ENCODE measurements around the gene ANKRD6.

Gene ANKRD6

GRCh38 chr6:89530982-89531381, 98.0 kb downstream of the ANKRD6 start:
- H3K27ac ChIP-seq (ENCODE audit: low read depth, low read length) = no peak overlapping the region
- H2BK5ac ChIP-seq (ENCODE audit: low read length) = no peak overlapping the region
- H3K79me1 ChIP-seq (ENCODE audit: low read length) = peaks cover 3% of the 10 kb centered on the region
- H3K4me1 ChIP-seq (ENCODE audit: control insufficient read depth, low read depth, low read length) = no peaks in the 10 kb centered on the region
- no peak overlapping the region for H3K4me2 ChIP-seq (ENCODE audit: low read length)
- no peak overlapping the region for H3K9ac ChIP-seq (ENCODE audit: low read length)
- H2BK120ac ChIP-seq (ENCODE audit: low read depth, low read length) = no peak overlapping the region
- no peak for DNase-seq
- H3K27me3 ChIP-seq (ENCODE audit: insufficient read depth, low read length, poor library complexity) = no peaks in the 10 kb centered on the region
- H2BK15ac ChIP-seq (replicated peaks; ENCODE audit: low read depth) = no peak overlapping the region
- no peak overlapping the region for H3K18ac ChIP-seq (ENCODE audit: low read length)
- H3K79me2 ChIP-seq (ENCODE audit: control insufficient read depth, insufficient read depth, low read length) = no peaks in the 10 kb centered on the region
- no peaks in the 10 kb centered on the region for H3K36me3 ChIP-seq (ENCODE audit: control insufficient read depth, insufficient read depth, low read length)
- no peak overlapping the region for H3K4ac ChIP-seq (ENCODE audit: low read depth, low read length)
- no peak overlapping the region for H2AK5ac ChIP-seq (ENCODE audit: low read length)
- no peak overlapping the region for H3K4me3 ChIP-seq (ENCODE audit: low read length)
- no peak overlapping the region for H3K23ac ChIP-seq (ENCODE audit: low read length)
- no CpG with 5 or more reads among the region's 11 CpGs for WGBS (ENCODE audit: extremely low coverage, insufficient coverage, low lambda C conversion rate)
- no peak overlapping the region for H4K5ac ChIP-seq (ENCODE audit: low read length)
- no peak overlapping the region for H4K8ac ChIP-seq (ENCODE audit: low read depth, low read length)
- H3K56ac ChIP-seq (ENCODE audit: low read length) = no peak overlapping the region

DNA sequence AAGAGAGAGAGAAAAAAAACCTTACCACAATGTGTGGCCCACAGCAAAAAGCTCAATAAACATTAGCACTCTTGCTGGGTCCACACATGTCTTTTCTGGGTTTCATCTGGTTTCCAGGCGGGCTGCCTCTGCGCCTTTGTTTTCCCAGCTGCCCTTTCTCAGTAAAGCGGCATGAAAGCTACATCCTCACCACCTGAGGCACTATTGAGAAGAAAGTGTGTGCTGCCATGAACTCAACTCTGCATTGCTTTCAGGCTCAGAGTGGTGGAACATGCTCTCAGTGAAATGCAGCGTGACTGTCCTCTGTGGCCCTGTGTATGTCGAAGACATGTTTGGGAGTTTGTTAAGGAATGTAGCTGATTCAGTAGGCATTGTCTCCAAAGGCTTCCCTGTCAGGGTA, 103.3 kb downstream of the ANKRD6 start:
- peak; percentile 77 for DNase-seq
- H3K36me3 ChIP-seq (ENCODE audit: control insufficient read depth, insufficient read depth, low read length) = no peaks in the 10 kb centered on the region
- H3K79me2 ChIP-seq (ENCODE audit: control insufficient read depth, insufficient read depth, low read length) = no peaks in the 10 kb centered on the region
- H2AK5ac ChIP-seq (ENCODE audit: low read length) = no peak overlapping the region
- no peak overlapping the region for H3K4ac ChIP-seq (ENCODE audit: low read depth, low read length)
- no peaks in the 10 kb centered on the region for H3K27me3 ChIP-seq (ENCODE audit: insufficient read depth, low read length, poor library complexity)
- no peak overlapping the region for H3K27ac ChIP-seq (ENCODE audit: low read depth, low read length)
- no CpG with 5 or more reads among the region's 5 CpGs for WGBS (ENCODE audit: extremely low coverage, insufficient coverage, low lambda C conversion rate)
- no peak overlapping the region for H3K9ac ChIP-seq (ENCODE audit: low read length)
- no peak overlapping the region for H2BK5ac ChIP-seq (ENCODE audit: low read length)
- no peak overlapping the region for H3K18ac ChIP-seq (ENCODE audit: low read length)
- H3K79me1 ChIP-seq (ENCODE audit: low read length) = no peaks in the 10 kb centered on the region
- H3K56ac ChIP-seq (ENCODE audit: low read length) = no peak overlapping the region
- no peak overlapping the region for H2BK120ac ChIP-seq (ENCODE audit: low read depth, low read length)
- H4K5ac ChIP-seq (ENCODE audit: low read length) = no peak overlapping the region
- H3K4me3 ChIP-seq (ENCODE audit: low read length) = no peak overlapping the region
- H3K4me2 ChIP-seq (ENCODE audit: low read length) = no peak overlapping the region
- no peak overlapping the region for H3K23ac ChIP-seq (ENCODE audit: low read length)
- H2BK15ac ChIP-seq (replicated peaks; ENCODE audit: low read depth) = no peak overlapping the region
- no peak overlapping the region for H4K8ac ChIP-seq (ENCODE audit: low read depth, low read length)
- no peaks in the 10 kb centered on the region for H3K4me1 ChIP-seq (ENCODE audit: control insufficient read depth, low read depth, low read length)

DNA sequence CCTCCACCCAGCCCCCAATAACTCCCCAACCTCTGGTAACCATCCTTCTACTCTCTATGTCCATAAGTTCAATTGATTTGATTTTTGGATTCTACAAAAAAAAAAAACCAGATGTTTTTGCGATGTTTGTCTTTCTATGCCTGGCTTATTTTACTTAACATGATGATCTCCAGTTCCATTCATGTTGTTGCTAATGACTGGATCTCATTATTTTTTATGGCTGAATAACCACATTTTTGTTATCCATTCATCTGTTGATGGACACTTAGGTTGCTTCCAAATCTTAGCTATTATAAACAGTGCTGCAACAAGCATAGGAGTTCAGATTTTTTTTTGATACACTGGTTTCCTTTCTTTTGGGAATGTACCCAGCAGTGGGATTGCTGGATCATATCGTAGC, 106.8 kb downstream of the ANKRD6 start:
- Histone ChIP-seq H2BK15ac (replicated peaks; ENCODE audit: low read depth) (no peak overlapping the region), H4K8ac (ENCODE audit: low read depth, low read length) (no peak overlapping the region), H2BK5ac (ENCODE audit: low read length) (no peak overlapping the region), H2AK5ac (ENCODE audit: low read length) (no peak overlapping the region), H3K36me3 (ENCODE audit: control insufficient read depth, insufficient read depth, low read length) (no peaks in the 10 kb centered on the region), H3K27me3 (ENCODE audit: insufficient read depth, low read length, poor library complexity) (no peaks in the 10 kb centered on the region), H3K9ac (ENCODE audit: low read length) (no peak overlapping the region), H3K79me1 (ENCODE audit: low read length) (peaks cover 9% of the 10 kb centered on the region), H2BK120ac (ENCODE audit: low read depth, low read length) (no peak overlapping the region), H3K18ac (ENCODE audit: low read length) (no peak overlapping the region), H3K4me1 (ENCODE audit: control insufficient read depth, low read depth, low read length) (peaks cover 2% of the 10 kb centered on the region), H3K23ac (ENCODE audit: low read length) (no peak overlapping the region), H3K4me2 (ENCODE audit: low read length) (no peak overlapping the region), H4K5ac (ENCODE audit: low read length) (no peak overlapping the region), H3K4ac (ENCODE audit: low read depth, low read length) (no peak overlapping the region), H3K27ac (ENCODE audit: low read depth, low read length) (no peak overlapping the region), H3K56ac (ENCODE audit: low read length) (no peak overlapping the region), H3K4me3 (ENCODE audit: low read length) (no peak overlapping the region), H3K79me2 (ENCODE audit: control insufficient read depth, insufficient read depth, low read length) (no peaks in the 10 kb centered on the region)
- DNase-seq = no peak
- no CpG with 5 or more reads among the region's 2 CpGs for WGBS (ENCODE audit: extremely low coverage, insufficient coverage, low lambda C conversion rate)

DNA sequence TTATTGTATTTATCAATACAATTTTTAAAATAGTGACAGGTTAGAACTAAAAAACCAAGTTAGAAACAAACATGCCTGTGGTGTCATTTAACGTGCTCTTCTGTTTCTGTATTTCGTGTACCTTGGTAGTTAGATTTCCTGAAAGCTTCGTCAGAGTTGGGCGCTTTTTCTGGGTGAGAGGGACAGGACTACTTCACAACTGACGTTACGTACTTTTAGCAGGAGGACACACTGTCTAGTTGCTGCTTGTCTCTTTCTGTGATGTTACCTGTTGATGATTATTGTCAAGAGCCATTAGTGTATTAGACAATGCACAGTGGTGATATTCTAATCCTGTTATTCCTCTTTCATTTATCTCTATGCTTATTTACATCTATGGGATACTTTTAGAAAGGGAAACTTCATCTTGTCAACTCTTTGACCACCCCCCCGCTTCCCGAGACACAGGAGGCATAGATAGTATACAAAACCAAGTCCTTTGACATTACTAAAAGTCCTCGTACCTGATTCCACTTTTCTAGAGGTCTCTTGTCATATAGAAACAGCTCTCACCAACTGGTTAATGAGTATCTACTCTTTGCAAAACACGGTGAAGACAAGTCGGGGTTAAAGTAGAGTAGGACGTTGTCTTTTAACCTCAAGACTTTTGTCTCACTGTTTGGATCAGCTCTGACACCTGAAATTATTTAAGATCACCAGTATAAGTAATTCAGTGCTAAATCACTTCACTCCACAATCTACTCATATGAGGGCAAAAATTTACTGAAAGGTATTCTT, 109.3 kb downstream of the ANKRD6 start:
- Histone ChIP-seq H2BK5ac (ENCODE audit: low read length) (no peak overlapping the region), H3K4me1 (ENCODE audit: control insufficient read depth, low read depth, low read length) (peaks cover 2% of the 10 kb centered on the region), H3K27ac (ENCODE audit: low read depth, low read length) (no peak overlapping the region), H3K27me3 (ENCODE audit: insufficient read depth, low read length, poor library complexity) (no peaks in the 10 kb centered on the region), H3K4ac (ENCODE audit: low read depth, low read length) (no peak overlapping the region), H2BK120ac (ENCODE audit: low read depth, low read length) (no peak overlapping the region), H3K79me1 (ENCODE audit: low read length) (peaks cover 9% of the 10 kb centered on the region), H4K8ac (ENCODE audit: low read depth, low read length) (no peak overlapping the region), H2BK15ac (replicated peaks; ENCODE audit: low read depth) (no peak overlapping the region), H3K56ac (ENCODE audit: low read length) (no peak overlapping the region), H4K5ac (ENCODE audit: low read length) (no peak overlapping the region), H3K23ac (ENCODE audit: low read length) (no peak overlapping the region), H3K9ac (ENCODE audit: low read length) (no peak overlapping the region), H3K4me3 (ENCODE audit: low read length) (no peak overlapping the region), H3K36me3 (ENCODE audit: control insufficient read depth, insufficient read depth, low read length) (no peaks in the 10 kb centered on the region), H3K18ac (ENCODE audit: low read length) (no peak overlapping the region), H3K4me2 (ENCODE audit: low read length) (no peak overlapping the region), H3K79me2 (ENCODE audit: control insufficient read depth, insufficient read depth, low read length) (no peaks in the 10 kb centered on the region), H2AK5ac (ENCODE audit: low read length) (no peak overlapping the region)
- no CpG with 5 or more reads among the region's 12 CpGs for WGBS (ENCODE audit: extremely low coverage, insufficient coverage, low lambda C conversion rate)
- no peak for DNase-seq

- no peak overlapping the region for H3K4me3 ChIP-seq (ENCODE audit: low read length)
Measured at GRCh38 chr6:89542866-89543265, 109.9 kb downstream of the ANKRD6 start.

GRCh38 chr6:89547281-89547680, 114.3 kb downstream of the ANKRD6 start:
- Histone ChIP-seq H2BK5ac (ENCODE audit: low read length) (no peak overlapping the region), H3K4ac (ENCODE audit: low read depth, low read length) (no peak overlapping the region), H3K4me1 (ENCODE audit: control insufficient read depth, low read depth, low read length) (peaks cover 9% of the 10 kb centered on the region), H3K18ac (ENCODE audit: low read length) (no peak overlapping the region), H3K79me2 (ENCODE audit: control insufficient read depth, insufficient read depth, low read length) (no peaks in the 10 kb centered on the region), H4K5ac (ENCODE audit: low read length) (no peak overlapping the region), H3K36me3 (ENCODE audit: control insufficient read depth, insufficient read depth, low read length) (no peaks in the 10 kb centered on the region), H2AK5ac (ENCODE audit: low read length) (no peak overlapping the region), H3K79me1 (ENCODE audit: low read length) (peaks cover 10% of the 10 kb centered on the region), H2BK15ac (replicated peaks; ENCODE audit: low read depth) (no peak overlapping the region), H3K4me3 (ENCODE audit: low read length) (no peak overlapping the region), H3K4me2 (ENCODE audit: low read length) (no peak overlapping the region), H3K27me3 (ENCODE audit: insufficient read depth, low read length, poor library complexity) (no peaks in the 10 kb centered on the region), H3K27ac (ENCODE audit: low read depth, low read length) (no peak overlapping the region), H3K23ac (ENCODE audit: low read length) (no peak overlapping the region), H3K56ac (ENCODE audit: low read length) (no peak overlapping the region), H2BK120ac (ENCODE audit: low read depth, low read length) (no peak overlapping the region), H3K9ac (ENCODE audit: low read length) (no peak overlapping the region), H4K8ac (ENCODE audit: low read depth, low read length) (no peak overlapping the region)
- WGBS (ENCODE audit: extremely low coverage, insufficient coverage, low lambda C conversion rate) = no CpG with 5 or more reads among the region's 5 CpGs
- DNase-seq = no peak

More at GRCh38 chr6:89542866-89543265, 109.9 kb downstream of the ANKRD6 start:
- Histone ChIP-seq H3K9ac (ENCODE audit: low read length) (no peak overlapping the region), H3K18ac (ENCODE audit: low read length) (no peak overlapping the region), H2BK120ac (ENCODE audit: low read depth, low read length) (no peak overlapping the region), H3K4ac (ENCODE audit: low read depth, low read length) (no peak overlapping the region), H3K79me2 (ENCODE audit: control insufficient read depth, insufficient read depth, low read length) (no peaks in the 10 kb centered on the region), H4K5ac (ENCODE audit: low read length) (no peak overlapping the region), H2AK5ac (ENCODE audit: low read length) (no peak overlapping the region), H3K4me1 (ENCODE audit: control insufficient read depth, low read depth, low read length) (peaks cover 2% of the 10 kb centered on the region), H2BK15ac (replicated peaks; ENCODE audit: low read depth) (no peak overlapping the region), H2BK5ac (ENCODE audit: low read length) (no peak overlapping the region), H3K27ac (ENCODE audit: low read depth, low read length) (no peak overlapping the region), H3K4me2 (ENCODE audit: low read length) (no peak overlapping the region), H3K36me3 (ENCODE audit: control insufficient read depth, insufficient read depth, low read length) (no peaks in the 10 kb centered on the region), H4K8ac (ENCODE audit: low read depth, low read length) (no peak overlapping the region), H3K79me1 (ENCODE audit: low read length) (peaks cover 9% of the 10 kb centered on the region), H3K27me3 (ENCODE audit: insufficient read depth, low read length, poor library complexity) (no peaks in the 10 kb centered on the region), H3K56ac (ENCODE audit: low read length) (no peak overlapping the region), H3K23ac (ENCODE audit: low read length) (no peak overlapping the region)
- no peak for DNase-seq
- no CpG with 5 or more reads among the region's 3 CpGs for WGBS (ENCODE audit: extremely low coverage, insufficient coverage, low lambda C conversion rate)
